SK-N-MC (cell line): ENCODE results near the gene MICU1.
A peak's percentile ranks its signal among the peaks of the same experiment; 100 is the strongest.

Source experiments
- DNase-seq: peaks from one replicate; pipeline ENCODE4 v3.0.0-alpha.2; 2011; ENCODE audit warnings: low read depth, low spot score
- H3K27ac ChIP-seq: fragments of 200-600 bp; sonication (generic); 2 replicates; pipeline ENCODE4 v1.5.1; 2016; ENCODE audit warnings: mixed run types
- H3K36me3 ChIP-seq: fragments of 200-600 bp; sonication (generic); 2 replicates; pipeline ENCODE4 v1.6.1; 2017; ENCODE audit warnings: antibody characterized with exemption, low read length, mixed read lengths; ENCODE audit not compliant: insufficient read depth
- H3K4me3 ChIP-seq: fragments of 200-600 bp; sonication (generic); 2 replicates; pipeline ENCODE4 v1.5.1; 2016
- H3K9ac ChIP-seq: fragments of 200-600 bp; sonication (generic); 2 replicates; pipeline ENCODE4 v1.8.0; 2017; ENCODE audit warnings: mixed run types, mixed read lengths; ENCODE audit not compliant: insufficient read length
- H3K9me3 ChIP-seq: fragments of 200-600 bp; sonication (generic); 2 replicates; pipeline ENCODE4 v1.6.1; 2017; ENCODE audit warnings: low read depth, mild to moderate bottlenecking, antibody characterized with exemption, low read length, moderate library complexity, mixed read lengths
- EZH2 ChIP-seq: fragments of 200-600 bp; sonication (generic); IDR thresholded peaks from one replicate; pipeline ENCODE4 v1.6.1; 2017; ENCODE audit warnings: antibody characterized with exemption
- FOXP2 ChIP-seq: optimal IDR thresholded peaks from 2 replicates; pipeline ENCODE3; 2011; ENCODE audit warnings: mild to moderate bottlenecking, moderate library complexity; ENCODE audit not compliant: insufficient read depth; ENCODE audit errors: extremely low read length, control extremely low read depth
- POLR2AphosphoS5 ChIP-seq: IDR thresholded peaks from 2 replicates; pipeline ENCODE4 v1.6.1; 2012; ENCODE audit warnings: mild to moderate bottlenecking, low read depth, low read length, borderline replicate concordance

Gene MICU1

DNA sequence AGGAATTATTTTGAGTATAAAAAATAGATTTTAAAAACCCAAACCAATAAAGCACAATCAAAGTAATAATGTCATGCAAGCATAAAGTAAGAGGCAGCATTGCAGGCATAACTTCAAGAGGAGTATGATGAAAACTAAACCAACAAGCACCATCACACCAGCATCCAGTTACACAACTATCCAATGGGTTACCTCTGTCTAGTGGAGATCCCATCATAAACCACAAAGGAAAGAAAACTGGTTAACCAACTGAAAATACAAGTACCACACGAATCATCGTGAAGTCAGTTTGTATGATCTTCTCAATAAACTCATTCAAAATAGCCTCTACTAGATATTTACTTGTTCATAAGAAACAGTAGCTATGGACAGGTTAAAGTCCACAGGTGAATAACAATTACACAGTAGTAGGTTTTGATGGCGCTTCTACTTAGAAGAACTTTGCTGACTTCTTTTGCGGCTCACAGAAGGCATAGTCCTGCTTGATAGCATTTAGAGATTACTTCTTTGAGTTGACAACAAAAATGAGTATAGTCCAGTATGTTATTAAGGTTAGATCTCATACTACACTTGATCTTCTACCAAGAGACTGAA is 116.6 kb downstream of the MICU1 start:
- no peak overlapping the region for H3K9ac ChIP-seq
- H3K27ac ChIP-seq, result no peak overlapping the region
- DNase-seq, result no peak
- no peaks in the 10 kb centered on the region for H3K36me3 ChIP-seq
- no peak for TF ChIP-seq EZH2
- no peak for TF ChIP-seq POLR2AphosphoS5
- TF ChIP-seq FOXP2, result no peak
- H3K9me3 ChIP-seq, result no peaks in the 10 kb centered on the region
- H3K4me3 ChIP-seq, result no peak overlapping the region

DNA sequence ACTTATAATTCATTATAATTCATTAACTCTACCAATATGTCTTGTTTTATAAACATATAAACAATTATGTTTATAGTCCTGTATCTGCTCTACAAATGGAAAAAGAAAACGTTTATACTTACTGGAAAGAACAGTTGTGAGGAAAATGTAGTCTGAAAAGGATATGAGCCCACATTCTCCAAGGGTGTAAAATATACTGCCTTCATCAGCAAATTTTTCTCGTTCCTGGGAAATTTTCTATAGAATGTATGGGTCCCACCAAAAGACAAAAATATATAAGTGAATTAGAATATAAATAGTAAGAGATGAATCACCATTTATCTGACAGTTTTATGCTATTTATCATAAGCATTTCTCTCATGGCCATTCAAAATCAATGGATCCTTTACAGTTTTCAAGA is 117.8 kb downstream of the MICU1 start:
- no peak for DNase-seq

DNA sequence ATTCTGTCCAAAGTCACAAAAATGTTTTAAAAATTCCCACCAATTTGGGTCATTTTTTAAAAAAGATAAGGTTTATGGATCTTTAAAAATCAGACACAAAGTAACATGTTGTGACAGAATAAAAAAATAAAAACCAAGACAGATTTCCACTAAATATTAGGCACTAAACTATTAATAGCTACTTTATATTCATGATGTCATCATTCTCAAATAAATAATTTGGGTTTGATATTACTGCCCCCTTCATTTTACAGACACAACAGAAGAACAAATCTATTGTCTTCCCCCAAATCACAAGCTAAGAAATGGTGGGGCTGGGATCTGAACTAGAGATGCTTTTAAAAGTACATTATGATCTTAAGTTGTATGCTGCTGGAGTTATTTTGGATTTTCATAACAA is 119.4 kb downstream of the MICU1 start:
- TF ChIP-seq FOXP2, result no peak
- no peak for TF ChIP-seq EZH2
- TF ChIP-seq POLR2AphosphoS5, result no peak
- no peak overlapping the region for H3K27ac ChIP-seq

More for the DNA sequence above, 117.8 kb downstream of the MICU1 start:
- Histone ChIP-seq H3K4me3 (no peak overlapping the region), H3K9ac (no peak overlapping the region), H3K27ac (0 out of 2 replicates have a peak overlapping the region, but pooled peaks have one; percentile 36), H3K9me3 (no peaks in the 10 kb centered on the region), H3K36me3 (no peaks in the 10 kb centered on the region)
- TF ChIP-seq POLR2AphosphoS5 (no peak), EZH2 (no peak), FOXP2 (no peak)

DNA sequence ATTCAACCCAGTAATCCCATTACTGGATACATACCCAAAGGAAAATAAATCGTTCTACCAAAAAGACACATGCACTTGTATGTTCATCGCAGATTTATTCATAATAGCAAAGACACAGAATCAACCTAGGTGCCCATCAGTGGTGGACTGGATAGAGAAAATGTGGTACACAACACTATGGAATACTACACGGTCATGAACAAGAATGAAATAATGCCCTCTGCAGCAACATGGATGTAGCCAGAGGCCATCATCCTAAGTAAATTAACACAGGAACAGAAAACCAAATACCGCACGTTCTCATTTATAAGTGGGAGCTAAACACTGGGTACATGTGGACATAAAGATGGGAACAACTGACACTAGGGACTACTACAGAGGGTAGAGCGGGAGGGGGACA is 120.4 kb downstream of the MICU1 start:
- Histone ChIP-seq H3K9me3 (no peaks in the 10 kb centered on the region), H3K4me3 (no peak overlapping the region), H3K27ac (no peak overlapping the region), H3K36me3 (no peaks in the 10 kb centered on the region), H3K9ac (no peak overlapping the region)
- no peak for DNase-seq
- TF ChIP-seq EZH2 (no peak), POLR2AphosphoS5 (no peak), FOXP2 (no peak)

More for the DNA sequence above, 119.4 kb downstream of the MICU1 start:
- DNase-seq, result no peak
- no peaks in the 10 kb centered on the region for H3K36me3 ChIP-seq
- no peak overlapping the region for H3K9ac ChIP-seq
- H3K9me3 ChIP-seq, result no peaks in the 10 kb centered on the region
- H3K4me3 ChIP-seq, result no peak overlapping the region

DNA sequence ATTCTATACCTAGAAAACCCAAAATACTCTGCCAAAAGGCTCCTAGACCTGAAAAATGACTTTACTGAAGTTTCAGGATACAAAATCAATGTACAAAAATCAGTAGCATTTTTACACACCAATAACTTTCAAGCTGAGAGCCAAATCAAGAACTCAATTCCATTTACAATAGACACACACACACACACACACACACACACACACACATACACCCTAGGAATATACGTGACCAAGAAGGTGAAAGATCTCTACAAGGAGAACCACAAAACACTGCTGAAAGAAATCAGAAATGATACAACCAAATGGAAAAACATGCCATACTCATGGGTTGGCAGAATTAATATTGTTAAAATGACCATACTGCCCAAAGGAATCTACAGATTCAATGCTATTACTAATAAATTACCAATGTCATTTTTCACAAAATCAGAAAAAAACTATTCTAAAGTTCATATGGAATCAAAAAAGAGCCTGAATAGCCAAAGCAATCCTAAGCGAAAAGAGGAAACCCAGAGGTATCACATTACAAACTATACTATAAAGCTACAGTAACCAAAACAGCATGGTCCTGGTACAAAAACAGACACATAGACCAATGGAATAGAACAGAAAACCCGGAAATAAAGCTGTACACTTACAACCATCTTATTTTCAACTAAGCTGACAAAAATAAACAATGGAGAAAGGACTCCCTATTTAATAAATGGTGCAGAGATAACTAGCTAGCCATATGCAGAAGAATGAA is 122.0 kb downstream of the MICU1 start:
- no peaks in the 10 kb centered on the region for H3K36me3 ChIP-seq
- H3K9ac ChIP-seq, result no peak overlapping the region
- no peaks in the 10 kb centered on the region for H3K9me3 ChIP-seq
- TF ChIP-seq FOXP2 (no peak), EZH2 (no peak), POLR2AphosphoS5 (no peak)
- DNase-seq, result no peak
- H3K27ac ChIP-seq, result no peak overlapping the region
- no peak overlapping the region for H3K4me3 ChIP-seq

DNA sequence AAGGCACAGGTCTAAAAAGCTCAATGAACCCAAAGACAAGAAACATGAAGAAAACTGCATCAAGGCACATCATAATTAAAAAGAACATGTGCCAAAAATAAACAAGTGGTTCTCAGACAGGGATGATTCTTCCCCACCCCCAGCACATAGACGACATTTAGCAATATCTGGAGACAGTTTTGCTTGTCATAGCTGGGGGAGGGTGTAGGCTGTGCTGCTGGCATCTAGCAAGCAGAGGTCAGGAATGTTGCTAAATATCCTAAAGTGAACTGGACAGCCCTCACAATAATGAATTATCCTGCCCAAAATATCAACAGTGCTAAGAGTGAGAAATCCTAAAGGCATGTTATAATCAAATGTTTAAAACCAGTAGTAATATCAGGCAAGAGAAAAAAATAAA is 122.6 kb downstream of the MICU1 start:
- DNase-seq, result no peak

DNA sequence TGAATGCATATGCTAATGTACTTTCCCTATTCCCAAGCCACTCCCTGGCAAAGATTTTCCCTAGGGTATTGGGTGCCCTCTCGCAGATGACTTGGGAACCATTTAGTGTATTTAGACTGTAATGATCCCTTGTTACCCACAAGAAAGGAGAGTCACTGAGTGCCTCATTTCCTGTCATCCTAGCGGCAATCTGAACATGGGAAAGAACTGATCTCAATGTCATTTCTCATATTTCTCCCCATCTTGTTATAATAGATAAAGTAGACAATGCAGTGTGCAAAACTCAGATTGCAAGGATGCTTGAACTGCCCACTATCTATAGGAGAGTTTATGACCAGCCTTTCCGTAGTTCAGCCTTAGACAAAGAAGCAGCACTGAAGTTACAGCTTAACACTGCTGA is 123.3 kb downstream of the MICU1 start:
- Histone ChIP-seq H3K9me3 (no peaks in the 10 kb centered on the region), H3K36me3 (no peaks in the 10 kb centered on the region), H3K27ac (no peak overlapping the region), H3K9ac (no peak overlapping the region), H3K4me3 (no peak overlapping the region)
- DNase-seq, result no peak
- TF ChIP-seq EZH2, result no peak
- no peak for TF ChIP-seq POLR2AphosphoS5
- TF ChIP-seq FOXP2, result no peak

More for the DNA sequence above, 122.6 kb downstream of the MICU1 start:
- Histone ChIP-seq H3K9me3 (no peaks in the 10 kb centered on the region), H3K36me3 (no peaks in the 10 kb centered on the region), H3K27ac (no peak overlapping the region), H3K9ac (no peak overlapping the region), H3K4me3 (no peak overlapping the region)
- no peak for TF ChIP-seq FOXP2
- no peak for TF ChIP-seq EZH2
- no peak for TF ChIP-seq POLR2AphosphoS5

DNA sequence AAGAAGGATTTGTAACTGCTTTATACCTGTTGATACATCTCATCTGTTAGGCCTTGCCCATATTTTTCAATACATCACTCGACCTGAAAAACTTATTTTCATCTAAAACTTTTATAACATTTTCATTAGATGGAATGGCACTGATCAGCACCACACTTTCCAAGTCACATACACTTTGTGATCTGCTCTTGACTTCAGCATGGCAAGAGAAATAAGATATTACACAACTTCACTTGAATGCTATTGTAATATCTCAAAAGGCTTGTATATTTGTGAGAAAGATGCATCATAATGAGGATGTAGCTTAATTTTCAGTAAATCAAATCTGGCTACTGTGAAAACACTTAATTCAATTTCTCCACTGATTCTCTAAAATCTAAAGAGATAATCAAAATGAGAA is 126.2 kb downstream of the MICU1 start:
- TF ChIP-seq FOXP2 (no peak), POLR2AphosphoS5 (no peak), EZH2 (no peak)
- DNase-seq, result no peak
- no peaks in the 10 kb centered on the region for H3K36me3 ChIP-seq
- no peak overlapping the region for H3K4me3 ChIP-seq
- no peaks in the 10 kb centered on the region for H3K9me3 ChIP-seq
- no peak overlapping the region for H3K27ac ChIP-seq
- H3K9ac ChIP-seq, result no peak overlapping the region
